PFSK-1 (cell line): Measurements from ENCODE around the gene ARHGEF37.

Experiments
- REST ChIP-seq, 2 experiments: IDR thresholded peaks; 2 replicates each; pipeline versions ENCODE4 v1.6.1 to v1.8.0; 2011 to 2012; ENCODE audit warnings: low read depth in 2 of 2, low read length in 2 of 2, control low read depth in 1 of 2, inconsistent platforms in 1 of 2, mild to moderate bottlenecking in 1 of 2, moderate library complexity in 1 of 2; ENCODE audit not compliant: insufficient read depth in 1 of 2
- SIN3A ChIP-seq: IDR thresholded peaks from 2 replicates; pipeline ENCODE4 v1.6.1; 2012; ENCODE audit warnings: mild to moderate bottlenecking, low read length, moderate library complexity, borderline replicate concordance; ENCODE audit not compliant: insufficient read depth

GRCh38 chr5:149657324-149657723 is 76.0 kb downstream of the ARHGEF37 start:
- TF ChIP-seq REST (IDR thresholded peaks at IDR 0.05; ENCODE audit: insufficient read depth in 1 of 2, low read depth in 2 of 2, low read length in 2 of 2) (no peak), SIN3A (no peak)
